BLaER1 treated with 17β-estradiol and CSF1 and Interleukin-3, amounts not matched to agents 10 nM and 100 nM (cell line): ENCODE measurements around the gene EIF3D.
A peak's percentile ranks its signal among the peaks of the same experiment; 100 is the strongest.
"Not testable (repeated sequence)": the region's sequence is repeated elsewhere in the genome, so short reads cannot be mapped to it uniquely, and the experiment has no call there.

Source experiments
- H3K27ac ChIP-seq, 11 experiments: shearing (Covaris generic); formaldehyde crosslinking; 2 replicates each; pipeline ENCODE4 v1.8.1; 2022
- H3K27me3 ChIP-seq, 11 experiments: shearing (Covaris generic); formaldehyde crosslinking; 2 replicates each; pipeline ENCODE4 v1.8.1; 2022
- H3K36me3 ChIP-seq, 11 experiments: shearing (Covaris generic); formaldehyde crosslinking; 2 replicates each; pipeline ENCODE4 v1.8.1; 2022
- H3K4me1 ChIP-seq, 10 experiments: shearing (Covaris generic); formaldehyde crosslinking; 2 replicates each; pipeline ENCODE4 v1.8.1; 2022
- H3K4me2 ChIP-seq, 11 experiments: shearing (Covaris generic); formaldehyde crosslinking; 2 replicates each; pipeline ENCODE4 v1.8.1; 2022
- H3K4me3 ChIP-seq, 10 experiments: shearing (Covaris generic); formaldehyde crosslinking; 2 replicates each; pipeline ENCODE4 v1.8.1; 2022
- H3K9ac ChIP-seq, 11 experiments: shearing (Covaris generic); formaldehyde crosslinking; 2 replicates each; pipeline ENCODE4 v1.8.1; 2022
- H3K9me3 ChIP-seq, 11 experiments: shearing (Covaris generic); formaldehyde crosslinking; replicated peaks in 1 of 11; 2 replicates each; pipeline ENCODE4 v1.8.1; 2022
- H4K20me1 ChIP-seq, 11 experiments: shearing (Covaris generic); formaldehyde crosslinking; 2 replicates each; pipeline ENCODE4 v1.8.1; 2022
- Cebpa-rat ChIP-seq, 11 experiments: shearing (Covaris generic); IDR thresholded peaks; 2 replicates each; pipeline ENCODE4 v1.8.1; 2022

EIF3D gene

DNA sequence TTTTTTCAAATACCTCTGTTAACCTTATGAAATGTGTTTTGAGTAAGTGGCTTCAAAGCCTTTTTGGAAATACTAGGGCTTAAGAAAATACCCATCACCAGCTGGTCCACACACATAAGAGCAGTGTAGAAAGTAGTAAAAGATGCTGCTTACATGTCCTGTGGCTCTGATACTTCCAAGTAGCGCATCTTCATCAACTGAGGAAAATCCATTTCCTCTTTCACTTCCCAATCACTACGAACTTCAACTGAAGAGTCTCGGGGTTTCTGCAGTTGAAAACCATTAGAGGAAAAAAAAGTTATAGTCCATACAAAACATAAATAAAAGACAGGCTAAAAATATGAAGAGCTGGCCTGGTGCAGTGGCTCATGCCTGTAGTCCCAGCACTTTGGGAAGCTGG is 8.5 kb downstream of the EIF3D start:
- Histone ChIP-seq H3K4me3 (no peak overlapping the region), H3K27me3 (no peaks in the 10 kb centered on the region), H4K20me1 (peaks cover 42 to 99% (median 96%) of the 10 kb centered on the region in 11 experiments; a peak in 21 of 22 replicates), H3K4me2 (peak overlapping the region in 7 of 11 experiments; percentile 25 to 81 (median 61); a peak in 13 of 22 replicates), H3K27ac (peak overlapping the region in 4 of 11 experiments; percentile 27 to 46 (median 30); a peak in 5 of 22 replicates), H3K9me3 (no peaks in the 10 kb centered on the region), H3K4me1 (peaks cover 0 to 52% (median 23%) of the 10 kb centered on the region in 10 experiments; a peak in 14 of 20 replicates), H3K9ac (peak overlapping the region in 2 of 11 experiments; percentile 9 to 13; a peak in 3 of 22 replicates), H3K36me3 (peaks cover 96 to 100% (median 100%) of the 10 kb centered on the region in 11 experiments)
- TF ChIP-seq Cebpa-rat (IDR thresholded peaks at IDR 0.05) = no peak

DNA sequence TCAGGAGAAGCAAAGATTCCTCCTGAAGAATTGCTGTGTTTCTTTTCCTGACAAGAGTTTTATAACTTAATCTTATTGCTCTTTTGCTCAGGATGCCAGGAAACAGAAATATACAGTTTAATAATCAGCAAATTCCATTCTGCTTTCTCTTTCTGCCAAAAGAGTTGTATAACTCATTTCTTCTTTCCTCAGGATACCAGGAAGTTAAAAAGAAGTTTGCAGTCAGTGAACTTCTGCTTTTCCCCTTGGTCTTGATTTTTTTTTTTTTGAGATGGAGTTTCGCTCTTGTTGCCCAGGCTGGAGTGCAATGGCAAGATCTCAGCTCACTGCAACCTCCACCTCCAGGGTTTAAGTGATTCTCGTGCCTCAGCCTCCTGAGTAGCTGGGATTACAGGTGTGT is 9.1 kb downstream of the EIF3D start:
- not testable (repeated sequence) for H3K27me3 ChIP-seq, H3K9me3 ChIP-seq, H3K4me3 ChIP-seq
- peak overlapping the region in 7 of 11 experiments; percentile 25 to 81 (median 61); a peak in 13 of 22 replicates for H3K4me2 ChIP-seq
- H3K9ac ChIP-seq = peak overlapping the region in 2 of 11 experiments; percentile 6 to 27; a peak in 1 of 22 replicates
- H3K27ac ChIP-seq = peak overlapping the region in 6 of 11 experiments; percentile 1 to 46 (median 31); a peak in 9 of 22 replicates
- H3K36me3 ChIP-seq = peaks cover 96 to 100% (median 100%) of the 10 kb centered on the region in 11 experiments
- H4K20me1 ChIP-seq = peaks cover 40 to 99% (median 96%) of the 10 kb centered on the region in 11 experiments; a peak in 21 of 22 replicates
- H3K4me1 ChIP-seq = peaks cover 0 to 55% (median 23%) of the 10 kb centered on the region in 10 experiments; a peak in 14 of 20 replicates

DNA sequence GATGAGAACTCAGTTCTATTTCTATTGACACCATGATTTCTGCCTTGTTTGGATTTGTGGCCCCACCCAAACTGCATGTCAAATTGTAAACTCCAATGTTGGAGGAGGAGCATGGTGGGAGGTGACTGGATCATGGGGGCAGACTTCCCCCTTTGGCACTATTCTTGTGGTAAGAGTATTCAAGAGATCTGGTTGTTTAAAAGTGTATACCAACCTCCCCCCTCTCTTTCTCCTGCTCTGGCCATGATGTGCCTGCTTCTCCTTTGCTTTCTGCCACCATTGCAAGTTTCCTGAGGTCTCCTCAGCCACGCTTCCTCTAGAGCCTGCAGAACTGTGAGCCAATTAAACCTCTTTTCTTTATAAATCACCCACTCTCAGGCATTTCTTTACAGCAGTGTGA is 14.2 kb downstream of the EIF3D start:
- H3K9me3 ChIP-seq = no peaks in the 10 kb centered on the region
- no peak overlapping the region; a peak in 1 of 22 replicates for H3K27ac ChIP-seq
- H3K36me3 ChIP-seq = peaks cover 95 to 100% (median 100%) of the 10 kb centered on the region in 11 experiments
- H3K27me3 ChIP-seq = no peaks in the 10 kb centered on the region
- TF ChIP-seq Cebpa-rat (IDR thresholded peaks at IDR 0.05) = no peak
- no peak overlapping the region for H3K4me3 ChIP-seq
- H3K9ac ChIP-seq = peak overlapping the region in 1 of 11 experiments; percentile 16; a peak in 1 of 22 replicates
- peaks cover 0 to 41% (median 4%) of the 10 kb centered on the region in 10 experiments; a peak in 14 of 20 replicates for H3K4me1 ChIP-seq
- peaks cover 39 to 99% (median 89%) of the 10 kb centered on the region in 11 experiments; a peak in 21 of 22 replicates for H4K20me1 ChIP-seq
- peak overlapping the region in 1 of 11 experiments; percentile 32; a peak in 1 of 22 replicates for H3K4me2 ChIP-seq

DNA sequence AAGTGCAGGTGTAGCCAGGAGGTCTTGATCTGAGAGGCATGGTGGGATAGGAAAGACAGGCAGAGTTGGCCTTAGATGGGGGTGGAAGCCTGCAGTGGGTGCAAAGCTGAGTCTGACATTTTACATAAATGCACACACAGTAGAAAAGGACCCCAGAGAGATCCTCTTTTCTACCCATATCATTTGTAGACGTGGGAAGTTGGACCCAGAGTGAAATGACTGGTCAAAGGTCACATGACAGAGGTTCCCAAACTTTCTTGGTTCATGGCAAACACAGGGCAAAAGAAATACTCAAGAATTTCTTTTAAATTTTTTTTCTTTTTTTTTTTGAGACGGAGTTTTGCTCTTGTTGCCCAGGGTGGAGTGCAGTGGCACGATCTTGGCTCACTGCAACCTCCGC is 16.0 kb downstream of the EIF3D start:
- Histone ChIP-seq H3K4me3 (no peak overlapping the region), H3K4me1 (peaks cover 0 to 40% (median 0%) of the 10 kb centered on the region in 10 experiments; a peak in 6 of 20 replicates), H4K20me1 (peaks cover 21 to 81% (median 71%) of the 10 kb centered on the region in 11 experiments; a peak in 21 of 22 replicates), H3K36me3 (peaks cover 78 to 89% (median 87%) of the 10 kb centered on the region in 11 experiments), H3K9me3 (no peaks in the 10 kb centered on the region), H3K9ac (no peak overlapping the region; a peak in 1 of 22 replicates), H3K27me3 (no peaks in the 10 kb centered on the region), H3K27ac (no peak overlapping the region), H3K4me2 (no peak overlapping the region)
- no peak for TF ChIP-seq Cebpa-rat (IDR thresholded peaks at IDR 0.05)

DNA sequence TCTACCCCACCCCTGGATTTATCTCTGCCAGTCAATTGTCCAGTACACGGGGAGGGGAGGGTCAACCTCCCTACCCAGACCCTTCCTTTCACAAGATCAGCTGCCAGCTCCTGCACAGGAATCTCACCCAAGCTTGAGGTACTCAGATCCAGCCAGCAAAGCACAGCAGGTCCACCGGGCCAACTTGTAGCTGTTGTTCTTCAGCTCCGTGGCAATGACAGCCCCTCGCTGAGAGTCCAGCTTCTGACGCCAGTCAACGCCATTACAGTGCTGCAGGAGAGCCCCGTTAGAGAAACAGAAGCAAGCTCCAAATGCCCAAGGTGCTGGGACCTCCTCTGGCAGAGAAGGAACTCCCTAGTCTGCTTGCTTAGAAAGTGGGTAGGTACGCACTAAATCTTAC is 16.6 kb downstream of the EIF3D start:
- no peaks in the 10 kb centered on the region for H3K9me3 ChIP-seq
- H3K4me3 ChIP-seq = no peak overlapping the region
- peaks cover 20 to 75% (median 65%) of the 10 kb centered on the region in 11 experiments; a peak in 20 of 22 replicates for H4K20me1 ChIP-seq
- no peaks in the 10 kb centered on the region for H3K27me3 ChIP-seq
- H3K9ac ChIP-seq = no peak overlapping the region
- peaks cover 72 to 82% (median 80%) of the 10 kb centered on the region in 11 experiments for H3K36me3 ChIP-seq
- TF ChIP-seq Cebpa-rat (IDR thresholded peaks at IDR 0.05) = no peak
- H3K4me2 ChIP-seq = no peak overlapping the region
- no peak overlapping the region for H3K27ac ChIP-seq
- H3K4me1 ChIP-seq = peaks cover 2 to 43% (median 4%) of the 10 kb centered on the region in 10 experiments

DNA sequence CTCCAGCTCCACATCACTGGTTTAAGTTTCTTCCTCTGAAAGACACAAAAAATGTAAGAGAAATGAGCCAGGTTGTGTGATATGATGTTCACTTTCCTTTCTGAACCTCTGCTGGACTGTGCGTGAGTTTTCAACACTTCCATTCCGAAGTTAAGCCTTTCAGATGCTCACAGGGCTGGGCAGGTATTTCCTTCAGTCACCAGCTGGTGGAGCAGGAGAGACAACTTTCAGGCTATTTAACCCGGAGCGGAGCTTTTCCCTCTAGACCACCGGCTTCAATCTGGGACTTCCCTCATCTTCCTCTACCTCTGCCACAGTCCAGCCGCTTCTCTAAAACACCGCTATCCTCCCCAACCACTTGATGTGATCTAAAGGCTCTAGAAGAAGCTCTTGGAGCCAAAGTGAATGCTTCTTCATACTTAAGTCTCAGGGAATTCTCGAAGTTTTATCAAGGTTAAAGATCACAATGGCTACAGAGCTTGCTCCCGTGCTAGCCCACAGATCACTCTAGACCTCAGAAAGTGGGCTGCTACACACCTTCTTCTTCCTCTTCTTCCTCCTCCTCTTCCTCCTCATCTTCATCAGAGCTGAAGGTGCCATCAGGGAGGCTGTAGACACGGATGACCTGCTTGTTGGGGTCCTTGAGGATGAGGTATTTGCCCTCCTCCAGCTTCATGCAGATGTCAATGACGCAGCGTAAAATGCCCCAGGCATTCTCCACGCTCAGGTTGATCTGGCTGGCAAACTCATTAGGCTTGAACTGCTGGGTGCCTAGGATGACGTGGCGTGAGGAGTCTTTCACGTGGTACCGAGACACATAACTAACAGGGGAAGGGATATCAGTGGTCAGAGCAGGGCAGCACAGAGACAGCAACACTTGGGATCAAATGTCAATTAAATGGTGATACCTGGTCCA is 17.7 kb downstream of the EIF3D start:
- Histone ChIP-seq H3K4me3 (no peak overlapping the region), H3K4me2 (no peak overlapping the region), H3K9me3 (0 out of 22 replicates have a peak, but pooled peaks cover 0 to 1% (median 0%) of the 10 kb centered on the region in 11 experiments), H4K20me1 (peaks cover 18 to 64% (median 54%) of the 10 kb centered on the region in 11 experiments; a peak in 19 of 22 replicates), H3K9ac (0 out of 22 replicates have a peak overlapping the region, but pooled peaks of 1 of the 11 experiments have one; percentile 3), H3K36me3 (peaks cover 61 to 71% (median 69%) of the 10 kb centered on the region in 11 experiments), H3K27me3 (no peaks in the 10 kb centered on the region), H3K27ac (peak overlapping the region in 2 of 11 experiments; percentile 44; a peak in 4 of 22 replicates), H3K4me1 (peaks cover 11 to 51% (median 13%) of the 10 kb centered on the region in 10 experiments)
- TF ChIP-seq Cebpa-rat (IDR thresholded peaks at IDR 0.05) = no peak

DNA sequence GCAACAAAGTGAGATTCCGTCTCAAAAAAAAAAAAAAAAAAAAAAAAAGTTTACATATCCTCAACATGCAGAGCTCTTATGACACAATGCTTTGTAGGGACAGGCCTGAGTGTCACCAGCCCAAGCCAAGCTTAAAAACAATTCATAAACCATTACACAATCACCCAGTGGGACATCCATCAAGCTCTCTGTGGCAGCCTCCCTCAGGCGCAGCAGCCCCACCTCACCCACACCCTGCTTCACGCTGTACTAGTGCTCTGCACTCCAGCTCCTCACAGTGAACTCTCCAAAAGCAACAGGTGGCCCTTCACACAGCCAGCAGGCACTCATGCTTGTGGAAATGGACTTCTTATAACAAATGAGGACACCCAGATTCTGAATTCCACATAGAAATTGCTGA is 18.6 kb downstream of the EIF3D start:
- no peak overlapping the region for H3K4me2 ChIP-seq
- H3K4me1 ChIP-seq = peaks cover 20 to 59% (median 22%) of the 10 kb centered on the region in 10 experiments
- no peak for TF ChIP-seq Cebpa-rat (IDR thresholded peaks at IDR 0.05)
- H3K27ac ChIP-seq = no peak overlapping the region; a peak in 1 of 22 replicates
- peaks cover 52 to 65% (median 61%) of the 10 kb centered on the region in 11 experiments for H3K36me3 ChIP-seq
- H3K4me3 ChIP-seq = no peak overlapping the region
- H4K20me1 ChIP-seq = peaks cover 18 to 57% (median 49%) of the 10 kb centered on the region in 11 experiments; a peak in 19 of 22 replicates
- H3K9me3 ChIP-seq = 0 out of 22 replicates have a peak, but pooled peaks cover 0 to 5% (median 0%) of the 10 kb centered on the region in 11 experiments
- H3K27me3 ChIP-seq = no peaks in the 10 kb centered on the region
- H3K9ac ChIP-seq = no peak overlapping the region

DNA sequence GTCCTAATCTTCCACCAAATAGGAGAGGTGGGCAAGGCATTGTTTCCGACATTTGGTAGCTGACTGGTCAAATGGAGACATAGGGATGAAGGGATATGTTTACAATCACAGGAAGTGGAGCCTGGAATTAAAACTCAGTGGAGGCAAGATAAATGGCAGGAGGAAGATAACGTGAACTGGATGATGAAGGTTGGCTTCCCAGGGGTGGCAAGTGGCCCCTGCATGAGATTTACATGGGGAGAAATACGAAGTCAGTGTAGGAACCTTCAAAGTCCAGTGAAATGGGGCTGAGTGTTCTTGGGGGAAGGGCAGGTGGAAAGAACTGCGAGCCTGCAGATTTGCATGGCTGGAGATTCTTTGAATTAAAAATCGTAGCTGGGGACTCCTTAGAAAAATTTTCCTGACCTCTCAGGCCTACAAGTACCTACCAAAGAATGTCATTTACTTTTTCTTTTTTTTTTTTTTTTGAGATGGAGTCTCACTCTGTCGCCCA is 21.4 kb downstream of the EIF3D start:
- H3K27ac ChIP-seq = peak overlapping the region in 9 of 11 experiments; percentile 57 to 80 (median 73); a peak in 16 of 22 replicates
- H3K4me1 ChIP-seq = peaks cover 26 to 41% (median 34%) of the 10 kb centered on the region in 10 experiments
- H3K9ac ChIP-seq = peak overlapping the region in 10 of 11 experiments; percentile 61 to 81 (median 78); a peak in 15 of 22 replicates
- peak overlapping the region; percentile 74 to 93 (median 84) for H3K4me2 ChIP-seq
- H3K36me3 ChIP-seq = peaks cover 24 to 61% (median 44%) of the 10 kb centered on the region in 11 experiments
- 0 out of 22 replicates have a peak, but pooled peaks cover 0 to 5% (median 0%) of the 10 kb centered on the region in 11 experiments for H3K9me3 ChIP-seq
- peaks cover 7 to 28% (median 21%) of the 10 kb centered on the region in 11 experiments; a peak in 19 of 22 replicates for H4K20me1 ChIP-seq
- peak overlapping the region in 9 of 10 experiments; percentile 56 to 74 (median 64); a peak in 15 of 20 replicates for H3K4me3 ChIP-seq
- no peak for TF ChIP-seq Cebpa-rat (IDR thresholded peaks at IDR 0.05)
- H3K27me3 ChIP-seq = no peaks in the 10 kb centered on the region
